Activated T-helper 17 cell treated with anti-CD3 and anti-CD28 coated beads, Interleukin-2, amount 50 U/mL, for 72 hours (primary cell): Measurements from ENCODE around the gene TBC1D9B. TPM values are rescaled to one million over a fixed set of nuclear protein-coding genes. Genes with fewer than 3 reads are reported as not detected.

Experiments used
- ATAC-seq: fragments of 150-1000 bp; cut with Tn5 transposase; replicated peaks from 2 replicates; pipeline ENCODE4 v1.10.0; 2021; ENCODE audit warnings: mild to moderate bottlenecking, moderate library complexity
- H3K27ac Mint-ChIP-seq: one replicate; pipeline ENCODE4 v1.8.0; 2022; ENCODE audit warnings: mixed read lengths
- H3K27me3 Mint-ChIP-seq: one replicate; pipeline ENCODE4 v1.8.0; 2022; ENCODE audit warnings: mixed read lengths
- H3K36me3 Mint-ChIP-seq: one replicate; pipeline ENCODE4 v1.8.0; 2022; ENCODE audit warnings: low read depth, mild to moderate bottlenecking, mixed read lengths
- H3K4me1 Mint-ChIP-seq: one replicate; pipeline ENCODE4 v1.8.0; 2022; ENCODE audit warnings: mixed read lengths
- H3K4me3 Mint-ChIP-seq: one replicate; pipeline ENCODE4 v1.8.0; 2022; ENCODE audit warnings: mild to moderate bottlenecking, mixed read lengths
- H3K9me3 Mint-ChIP-seq: one replicate; pipeline ENCODE4 v1.8.0; 2022; ENCODE audit warnings: mixed read lengths
- total RNA-seq, 2 donors: library from RNA; stranded (reverse); gene quantifications; one replicate each; pipeline ENCODE4 v1.2.3, GENCODE V29; 2022

TBC1D9B gene
- total RNA-seq, 2 donors from 2014 or later: 96.5 to 116 TPM

- H3K4me3 Mint-ChIP-seq: no peak overlapping the region
- peaks cover 4% of the 10 kb centered on the region for H3K4me1 Mint-ChIP-seq
- H3K36me3 Mint-ChIP-seq: peaks cover 34% of the 10 kb centered on the region
- H3K9me3 Mint-ChIP-seq: no peaks in the 10 kb centered on the region
- H3K27ac Mint-ChIP-seq: no peak overlapping the region
- no peaks in the 10 kb centered on the region for H3K27me3 Mint-ChIP-seq
- ATAC-seq: no peak
Measured at GRCh38 chr5:179812997-179813607, 94.6 kb downstream of the TBC1D9B start.

DNA sequence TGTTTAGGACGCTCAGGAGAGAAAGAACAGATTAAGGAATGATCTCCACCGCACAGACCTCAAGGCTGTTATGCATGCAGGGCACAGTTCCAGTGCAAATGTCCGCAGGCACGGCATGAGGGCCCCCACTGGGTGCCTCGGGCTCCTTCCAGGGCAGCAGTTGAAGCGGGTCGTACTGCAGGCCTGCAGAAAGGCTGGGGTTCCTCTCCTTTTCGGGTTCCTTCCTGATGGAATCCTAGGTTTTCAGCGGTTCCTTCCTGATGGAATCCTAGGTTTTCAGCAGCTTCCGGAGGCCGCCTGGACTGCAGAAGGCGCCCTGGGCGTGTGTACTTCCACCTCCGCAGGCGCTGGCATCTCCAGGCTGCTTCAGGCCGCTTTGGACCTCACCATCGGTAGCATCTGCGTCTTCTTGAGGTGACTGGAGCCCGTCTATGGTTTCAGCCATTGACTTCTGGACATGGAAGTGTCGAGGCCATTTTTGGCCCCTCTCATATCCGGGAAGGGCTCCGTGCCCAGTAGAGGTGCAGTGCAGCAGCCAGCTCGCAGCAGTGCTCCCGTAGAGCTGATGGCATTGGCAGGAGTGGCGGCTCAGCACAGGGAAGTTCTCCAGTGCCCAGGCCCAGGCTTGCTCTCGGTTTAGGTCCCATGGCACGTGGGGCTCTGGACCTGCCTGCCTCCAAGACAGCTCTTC, 95.4 kb downstream of the TBC1D9B start:
- Mint-ChIP-seq H3K36me3 (peaks cover 34% of the 10 kb centered on the region), H3K9me3 (no peaks in the 10 kb centered on the region), H3K4me3 (no peak overlapping the region), H3K27me3 (no peaks in the 10 kb centered on the region), H3K4me1 (peaks cover 4% of the 10 kb centered on the region), H3K27ac (no peak overlapping the region)
- ATAC-seq: no peak

Other genes with a start within 250 kb of the TBC1D9B start
- gene CBY3, start 226.9 kb downstream of the TBC1D9B start, total RNA-seq: not detected
- gene CANX, start 208.9 kb downstream of the TBC1D9B start, total RNA-seq: 100 to 1,000 TPM; 605 to 614 TPM
- 10 to 100 TPM; 26.7 to 42.4 TPM for gene MAML1, start 175.1 kb downstream of the TBC1D9B start, total RNA-seq
- gene LTC4S, start 113.9 kb downstream of the TBC1D9B start, total RNA-seq: 1 to 10 TPM; 1.3 to 1.4 TPM
- gene MGAT4B, start 101.0 kb downstream of the TBC1D9B start, total RNA-seq: 10 to 100 TPM; 56.1 to 68.5 TPM
- 100 to 1,000 TPM; 130 to 188 TPM for gene SQSTM1, start 87.0 kb downstream of the TBC1D9B start, total RNA-seq
- gene MRNIP, start 49.1 kb downstream of the TBC1D9B start, total RNA-seq: 10 to 100 TPM; 17.4 to 35.2 TPM
- gene RNF130, start 163.9 kb upstream of the TBC1D9B start, total RNA-seq: 1 to 10 TPM; 9.0 TPM